HepG2 (cell line): Measurements from ENCODE around the gene CEP131. TPM values are rescaled to one million over a fixed set of nuclear protein-coding genes. Genes with fewer than 3 reads are reported as not detected.

Source experiments
- ARID2 ChIP-seq: sonication (generic); formaldehyde crosslinking; IDR thresholded peaks from 2 replicates; pipeline ENCODE4 v1.8.1; 2022; ENCODE audit warnings: mild to moderate bottlenecking, missing genetic modification reagents, borderline replicate concordance
- ATAD3A ChIP-seq: sonication (generic); formaldehyde crosslinking; IDR thresholded peaks from 2 replicates; pipeline ENCODE4 v1.4.0; 2020; ENCODE audit warnings: missing genetic modification reagents
- FOXM1 ChIP-seq: sonication (generic); formaldehyde crosslinking; IDR thresholded peaks from 2 replicates; pipeline ENCODE4 v1.5.0; 2020; ENCODE audit warnings: missing genetic modification reagents
- FUBP1 ChIP-seq: sonication (generic); formaldehyde crosslinking; IDR thresholded peaks from 2 replicates; pipeline ENCODE4 v1.5.1; 2020; ENCODE audit warnings: missing genetic modification reagents, mild to moderate bottlenecking, borderline replicate concordance
- NFYC ChIP-seq: IDR thresholded peaks from 2 replicates; pipeline ENCODE4 v1.6.1; 2016; ENCODE audit warnings: missing genetic modification reagents, missing compliant biosample characterization
- PRDM15 ChIP-seq: sonication (generic); formaldehyde crosslinking; IDR thresholded peaks from 2 replicates; pipeline ENCODE4 v1.4.0; 2020; ENCODE audit warnings: missing genetic modification reagents
- RBM22 ChIP-seq: fragments of 200-400 bp; formaldehyde crosslinking; optimal IDR thresholded peaks from 2 replicates; pipeline ENCODE3; 2017; ENCODE audit warnings: mild to moderate bottlenecking, low read length, moderate library complexity
- SRSF1 ChIP-seq: fragments of 200-400 bp; formaldehyde crosslinking; optimal IDR thresholded peaks from 2 replicates; pipeline ENCODE3; 2017; ENCODE audit warnings: mild to moderate bottlenecking, low read depth, low read length, moderate library complexity
- SRSF9 ChIP-seq: fragments of 200-400 bp; formaldehyde crosslinking; IDR thresholded peaks from 2 replicates; pipeline ENCODE4 v1.6.1; 2018; ENCODE audit warnings: borderline replicate concordance, mild to moderate bottlenecking, low read depth, low read length; ENCODE audit not compliant: insufficient read depth, poor library complexity, severe bottlenecking
- THRA ChIP-seq: sonication (generic); formaldehyde crosslinking; IDR thresholded peaks from 2 replicates; pipeline ENCODE4 v1.4.0; 2020; ENCODE audit warnings: missing genetic modification reagents, borderline replicate concordance
- ZNF160 ChIP-seq: sonication (generic); formaldehyde crosslinking; IDR thresholded peaks from 2 replicates; pipeline ENCODE4 v1.8.0; 2022; ENCODE audit warnings: mild to moderate bottlenecking, inconsistent platforms, missing genetic modification reagents
- ZNF30 ChIP-seq: sonication (generic); formaldehyde crosslinking; IDR thresholded peaks from 2 replicates; pipeline ENCODE4 v1.5.0; 2020; ENCODE audit warnings: mild to moderate bottlenecking, missing genetic modification reagents
- ZNF333 ChIP-seq: sonication (generic); formaldehyde crosslinking; IDR thresholded peaks from 2 replicates; pipeline ENCODE4 v1.4.0; 2020; ENCODE audit warnings: mild to moderate bottlenecking, missing genetic modification reagents, borderline replicate concordance
- ZNF574 ChIP-seq: sonication (generic); formaldehyde crosslinking; IDR thresholded peaks from 2 replicates; pipeline ENCODE4 v1.4.0; 2020; ENCODE audit warnings: missing genetic modification reagents
- ZNF577 ChIP-seq: sonication (generic); formaldehyde crosslinking; IDR thresholded peaks from 2 replicates; pipeline ENCODE4 v1.4.0; 2020; ENCODE audit warnings: mild to moderate bottlenecking, low read depth, missing genetic modification reagents, borderline replicate concordance
- ZNF674 ChIP-seq: sonication (generic); formaldehyde crosslinking; IDR thresholded peaks from 2 replicates; pipeline ENCODE4 v1.5.0; 2020; ENCODE audit warnings: low read depth, mild to moderate bottlenecking, missing genetic modification reagents
- ZNF749 ChIP-seq: sonication (generic); formaldehyde crosslinking; IDR thresholded peaks from 2 replicates; pipeline ENCODE4 v1.8.0; 2022; ENCODE audit warnings: mild to moderate bottlenecking, missing genetic modification reagents, moderate library complexity, borderline replicate concordance
- ZNF781 ChIP-seq: sonication (generic); formaldehyde crosslinking; IDR thresholded peaks from 2 replicates; pipeline ENCODE4 v1.5.1; 2020; ENCODE audit warnings: borderline replicate concordance, mild to moderate bottlenecking, missing genetic modification reagents; ENCODE audit errors: not compliant biosample characterization
- polyA plus RNA-seq, 8 experiments: library from polyadenylated mRNA; depleted of rRNA in 3 of 8; stranded (reverse) in 7 of 8; unstranded in 1 of 8; fragments of >200 nt; fragmentation: Illumina TruSeq in 4 of 8; extraction: Trizol in 4 of 8; gene quantifications; 2 replicates each; pipeline versions ENCODE4 v1.2.1 to v1.2.3, GENCODE V29; 2011 to 2016; ENCODE audit warnings: low read depth in 4 of 8, missing spikeins in 1 of 8, mixed read lengths in 1 of 8; ENCODE audit not compliant: insufficient read depth in 1 of 8
- total RNA-seq, 5 experiments: library from RNA; depleted of rRNA; stranded (reverse); fragments of >200 nt; fragmentation: Illumina TruSeq; extraction: Trizol; gene quantifications; 2 replicates each; pipeline ENCODE4 v1.2.3, GENCODE V29; 2016; ENCODE audit warnings: low read depth in 1 of 5

CEP131 gene
- total and polyA plus RNA-seq, 2 of the 13 experiments (the other 11 are each of a cell fraction or from before 2014, with no cell fraction given): 5.0 to 16.8 TPM

GRCh38 chr17:81222906-81223761 lies at the start of gene CEP131 (continued):
- TF ChIP-seq FUBP1 (CRISPR knock-in tag) (no peak), ATAD3A (CRISPR knock-in tag) (no peak), FOXM1 (CRISPR knock-in tag) (no peak), NFYC (peak; percentile 95), ARID2 (CRISPR knock-in tag) (peak; percentile 87; the same call in 1 of the 2 replicates), RBM22 (no peak), ZNF781 (CRISPR knock-in tag) (peak; percentile 87), SRSF9 (no peak), ZNF674 (CRISPR knock-in tag) (no peak), ZNF333 (CRISPR knock-in tag) (no peak), PRDM15 (CRISPR knock-in tag) (0 out of 2 replicates have a peak, but pooled peaks have one; percentile 38), ZNF160 (peak; percentile 65; the same call in 1 of the 2 replicates), ZNF30 (CRISPR knock-in tag) (peak; percentile 10; the same call in 1 of the 2 replicates), SRSF1 (peak; percentile 86), ZNF574 (CRISPR knock-in tag) (peak; percentile 66), THRA (CRISPR knock-in tag) (no peak; the same call in 1 of the 2 replicates), ZNF577 (CRISPR knock-in tag) (no peak), ZNF749 (CRISPR knock-in tag) (peak; percentile 58)
